GM18870 (cell line): Measurements from ENCODE around the gene ABCF1.

Experiments used
- ATAC-seq: cut with Tn5 transposase; IDR thresholded peaks from one replicate; pipeline ENCODE4 v1.9.1; 2021; ENCODE audit warnings: moderate library complexity; ENCODE audit not compliant: unreplicated experiment

The ABCF1 gene

GRCh38 chr6:30599625-30600324, 28.5 kb downstream of the ABCF1 start:
- ATAC-seq: no peak

GRCh38 chr6:30600451-30600961, 29.3 kb downstream of the ABCF1 start:
- no peak for ATAC-seq

GRCh38 chr6:30601436-30601814, 30.2 kb downstream of the ABCF1 start:
- no peak for ATAC-seq

- no peak for ATAC-seq
These were observed 30.8 kb downstream of the ABCF1 start for GRCh38 chr6:30601815-30602641.

- ATAC-seq: no peak
These were observed 32.7 kb downstream of the ABCF1 start for GRCh38 chr6:30603961-30604360.

- ATAC-seq: no peak
These were observed 38.8 kb downstream of the ABCF1 start for GRCh38 chr6:30610065-30610464.

- no peak for ATAC-seq
These were observed 40.1 kb downstream of the ABCF1 start for GRCh38 chr6:30611150-30611855.

GRCh38 chr6:30611856-30612194, 40.6 kb downstream of the ABCF1 start:
- no peak for ATAC-seq

GRCh38 chr6:30612213-30612612, 41.0 kb downstream of the ABCF1 start:
- no peak for ATAC-seq

- no peak for ATAC-seq
These were observed 41.5 kb downstream of the ABCF1 start for GRCh38 chr6:30612687-30613248.

GRCh38 chr6:30613251-30614043, 42.2 kb downstream of the ABCF1 start:
- no peak for ATAC-seq

- ATAC-seq: no peak
These were observed 43.0 kb downstream of the ABCF1 start for GRCh38 chr6:30614044-30614842.

- ATAC-seq: no peak
These were observed 43.6 kb downstream of the ABCF1 start for GRCh38 chr6:30614843-30615218.

- ATAC-seq: no peak
These were observed 44.1 kb downstream of the ABCF1 start for GRCh38 chr6:30615219-30615957.

GRCh38 chr6:30615958-30616810, 44.9 kb downstream of the ABCF1 start:
- no peak for ATAC-seq

- peak; percentile 80 for ATAC-seq
These were observed 45.7 kb downstream of the ABCF1 start, which contains the start of gene PPP1R10 for GRCh38 chr6:30616811-30617564. Gene PPP1R10, minus strand, starts transcription at chr6:30617243. Its CDS starts 7,299 bp downstream, at chr6:30609944.

- peak; percentile 71 for ATAC-seq
These were observed 46.5 kb downstream of the ABCF1 start, which contains the start of gene MRPS18B for GRCh38 chr6:30617565-30618269. Gene MRPS18B, plus strand, starts transcription at chr6:30617840. Its CDS starts 26 bp downstream, at chr6:30617866.
